GM15510 (cell line): Measurements from ENCODE around the gene CATSPERZ.

Source experiments
- POLR2A ChIP-seq: IDR thresholded peaks from 3 replicates; pipeline ENCODE4 v1.6.1; 2011; ENCODE audit warnings: borderline replicate concordance; ENCODE audit not compliant: insufficient read length; ENCODE audit errors: extremely low read depth

The CATSPERZ gene

DNA sequence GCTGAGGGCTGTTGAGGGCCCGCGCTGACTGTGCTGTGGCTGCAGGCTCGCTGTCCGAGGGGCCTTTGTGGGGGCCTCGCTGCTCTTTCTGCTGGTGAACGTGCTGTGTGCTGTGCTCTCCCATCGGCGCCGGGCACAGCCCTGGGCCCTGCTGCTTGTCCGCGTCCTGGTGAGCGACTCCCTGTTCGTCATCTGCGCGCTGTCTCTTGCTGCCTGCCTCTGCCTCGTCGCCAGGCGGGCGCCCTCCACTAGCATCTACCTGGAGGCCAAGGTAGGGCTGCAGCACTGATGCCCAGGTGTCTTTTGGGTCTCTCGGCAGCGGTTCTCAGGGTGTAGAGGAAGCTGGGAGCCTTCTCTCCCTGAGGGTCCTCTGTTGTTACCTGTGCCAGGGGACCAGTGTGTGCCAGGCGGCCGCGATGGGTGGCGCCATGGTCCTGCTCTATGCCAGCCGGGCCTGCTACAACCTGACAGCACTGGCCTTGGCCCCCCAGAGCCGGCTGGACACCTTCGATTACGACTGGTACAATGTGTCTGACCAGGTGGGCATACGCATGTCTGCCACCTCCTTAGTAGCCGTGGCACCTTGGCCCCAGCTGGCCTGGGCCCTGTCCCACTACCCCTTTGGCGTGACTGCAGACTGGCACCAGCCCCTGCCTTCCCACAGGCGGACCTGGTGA is 12.3 kb upstream of the CATSPERZ start:
- no peak for TF ChIP-seq POLR2A

DNA sequence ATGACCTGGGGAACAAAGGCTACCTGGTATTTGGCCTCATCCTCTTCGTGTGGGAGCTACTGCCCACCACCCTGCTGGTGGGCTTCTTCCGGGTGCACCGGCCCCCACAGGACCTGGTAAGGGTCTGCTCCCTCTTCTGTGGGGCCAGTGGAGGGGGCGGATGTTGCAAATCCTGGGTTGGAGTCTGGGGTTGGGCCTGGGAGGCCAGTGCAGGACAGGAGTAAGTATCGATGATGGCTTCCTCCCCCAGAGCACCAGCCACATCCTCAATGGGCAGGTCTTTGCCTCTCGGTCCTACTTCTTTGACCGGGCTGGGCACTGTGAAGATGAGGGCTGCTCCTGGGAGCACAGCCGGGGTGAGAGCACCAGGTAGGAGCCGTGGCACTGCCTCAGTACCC is 11.8 kb upstream of the CATSPERZ start:
- no peak for TF ChIP-seq POLR2A

DNA sequence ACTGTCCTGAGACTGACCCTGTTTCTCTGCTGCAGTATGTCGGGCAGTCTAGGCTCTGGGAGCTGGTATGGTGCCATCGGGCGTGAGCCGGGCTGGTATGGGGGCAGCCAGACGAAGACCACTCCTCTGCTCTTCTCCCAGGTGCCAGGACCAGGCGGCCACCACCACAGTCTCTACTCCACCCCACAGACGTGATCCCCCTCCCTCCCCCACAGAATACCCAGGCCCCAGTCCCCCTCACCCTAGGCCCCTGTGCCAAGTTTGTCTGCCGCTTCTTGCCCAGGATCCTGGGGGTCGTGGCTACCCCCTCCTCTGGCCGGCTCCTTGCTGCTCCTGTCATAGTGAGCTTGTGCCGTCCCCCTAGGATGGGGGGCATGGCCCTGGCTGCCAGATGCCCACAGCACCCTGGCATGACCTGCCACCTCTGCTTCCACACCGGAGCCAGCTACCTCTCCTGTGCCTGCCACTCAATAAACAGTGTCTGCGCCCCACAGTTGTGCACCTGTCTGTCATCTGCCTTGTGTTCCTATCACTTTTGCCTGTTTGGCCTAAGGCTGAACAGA is 11.1 kb upstream of the CATSPERZ start:
- no peak for TF ChIP-seq POLR2A

DNA sequence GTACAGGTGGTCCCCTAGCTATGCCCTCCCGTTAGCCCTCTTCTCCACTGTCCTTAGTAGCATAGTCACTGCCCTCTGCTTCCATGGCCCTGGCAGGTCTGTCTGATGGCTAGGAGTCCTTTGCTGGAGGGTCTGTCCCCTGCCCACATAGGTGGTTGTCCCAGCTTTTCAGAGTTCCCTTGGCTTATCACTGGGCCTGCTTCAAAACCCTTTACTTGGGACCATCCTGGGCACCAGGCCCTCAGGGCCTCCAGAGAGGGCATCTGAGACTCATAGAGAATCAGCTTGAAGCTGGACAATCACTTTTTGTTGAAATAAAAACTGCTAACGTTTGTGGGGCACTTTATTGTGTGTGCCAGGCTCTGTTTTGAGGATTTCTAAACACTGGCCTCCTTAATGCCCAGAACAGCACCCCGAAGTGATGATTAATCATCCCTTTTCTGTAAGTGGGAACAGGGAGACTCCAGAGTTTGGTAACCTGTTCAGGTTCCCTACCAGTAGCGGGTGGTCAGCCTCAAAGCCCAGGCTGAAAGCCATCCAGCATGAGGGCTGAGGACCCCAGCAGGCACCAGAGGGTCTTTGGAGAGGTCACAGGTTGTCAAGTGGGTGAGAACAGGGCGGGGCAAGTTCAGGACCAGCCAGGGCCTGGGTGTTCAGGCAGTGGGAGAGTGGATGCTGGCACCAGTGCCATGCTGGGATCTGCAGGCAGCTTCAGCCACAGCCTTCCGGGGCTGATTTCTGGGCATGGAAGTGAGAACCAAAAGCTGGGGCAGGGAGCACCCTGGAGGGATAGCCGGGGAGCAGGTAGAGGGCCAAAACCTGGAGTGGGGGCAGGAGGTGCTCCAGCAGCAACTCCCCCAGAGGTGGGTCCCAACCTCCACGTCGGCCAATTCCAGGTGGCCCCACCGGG is 9.6 kb upstream of the CATSPERZ start:
- TF ChIP-seq POLR2A, result no peak

DNA sequence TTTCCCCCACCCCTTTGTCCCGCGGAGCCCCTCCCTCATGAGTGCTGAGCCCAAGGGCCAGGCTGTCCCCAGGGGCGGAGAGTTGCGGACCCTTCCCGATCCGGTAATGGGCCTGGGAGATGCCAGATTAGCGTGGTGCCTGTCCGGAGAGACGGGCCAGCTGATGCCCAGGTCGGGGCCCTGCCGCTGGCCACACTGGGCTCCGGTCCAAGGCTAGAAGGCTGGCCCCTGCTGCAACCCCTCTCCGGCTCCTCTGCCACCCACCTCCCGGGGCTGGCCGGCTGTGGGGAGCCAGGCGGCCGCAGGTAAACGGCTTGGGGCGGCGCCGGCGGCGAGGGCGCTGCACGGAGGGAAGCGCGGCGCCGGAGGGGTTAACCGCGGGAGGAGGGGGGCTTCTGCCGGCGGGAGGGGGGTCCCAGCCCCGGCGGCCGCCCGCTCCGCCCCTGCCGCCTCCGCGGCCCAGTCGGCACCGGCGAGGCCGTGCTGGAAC is 8.9 kb upstream of the CATSPERZ start, which contains the start of gene KCNK4:
Gene KCNK4, plus strand, starts transcription at position 41 of the 490 bp plus-strand sequence. CDS start 1,717 bp downstream, outside the sequence.
- no peak for TF ChIP-seq POLR2A

DNA sequence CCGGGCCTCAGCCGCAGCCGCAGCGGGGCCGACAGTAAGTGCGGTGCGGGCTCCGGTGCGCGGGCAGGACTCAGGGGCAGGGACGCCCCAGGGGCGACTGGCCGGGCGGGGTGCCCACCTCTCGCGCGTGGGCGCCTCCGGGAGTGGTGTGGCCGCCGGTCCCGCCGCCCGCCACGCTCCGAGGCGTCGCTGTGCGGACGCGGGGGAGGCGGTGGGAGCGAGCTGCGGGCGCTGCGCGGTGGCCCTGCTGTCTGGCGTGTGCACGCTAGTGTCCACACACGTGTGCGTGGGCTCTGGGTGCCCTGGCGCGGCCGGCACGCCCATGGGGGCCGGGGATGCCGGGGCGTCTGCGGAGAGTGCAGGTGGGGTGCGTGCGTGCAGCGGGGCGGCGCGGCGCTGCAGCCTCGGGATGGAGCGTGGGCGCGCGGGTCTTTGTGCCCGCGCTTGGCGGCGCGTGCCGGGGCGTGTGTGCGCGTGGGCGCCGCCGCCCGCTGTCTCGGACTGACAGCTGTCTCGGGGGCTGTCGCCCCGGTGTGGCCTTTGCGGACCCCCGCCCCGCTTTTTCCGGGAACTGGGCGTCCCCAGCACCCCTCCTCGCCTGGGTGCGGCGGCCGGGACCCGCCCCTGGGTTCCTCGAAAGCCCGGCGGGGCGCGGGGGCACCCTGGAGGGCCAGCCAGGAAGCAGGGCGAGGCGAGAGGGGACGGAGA is 8.3 kb upstream of the CATSPERZ start:
- TF ChIP-seq POLR2A, result no peak

DNA sequence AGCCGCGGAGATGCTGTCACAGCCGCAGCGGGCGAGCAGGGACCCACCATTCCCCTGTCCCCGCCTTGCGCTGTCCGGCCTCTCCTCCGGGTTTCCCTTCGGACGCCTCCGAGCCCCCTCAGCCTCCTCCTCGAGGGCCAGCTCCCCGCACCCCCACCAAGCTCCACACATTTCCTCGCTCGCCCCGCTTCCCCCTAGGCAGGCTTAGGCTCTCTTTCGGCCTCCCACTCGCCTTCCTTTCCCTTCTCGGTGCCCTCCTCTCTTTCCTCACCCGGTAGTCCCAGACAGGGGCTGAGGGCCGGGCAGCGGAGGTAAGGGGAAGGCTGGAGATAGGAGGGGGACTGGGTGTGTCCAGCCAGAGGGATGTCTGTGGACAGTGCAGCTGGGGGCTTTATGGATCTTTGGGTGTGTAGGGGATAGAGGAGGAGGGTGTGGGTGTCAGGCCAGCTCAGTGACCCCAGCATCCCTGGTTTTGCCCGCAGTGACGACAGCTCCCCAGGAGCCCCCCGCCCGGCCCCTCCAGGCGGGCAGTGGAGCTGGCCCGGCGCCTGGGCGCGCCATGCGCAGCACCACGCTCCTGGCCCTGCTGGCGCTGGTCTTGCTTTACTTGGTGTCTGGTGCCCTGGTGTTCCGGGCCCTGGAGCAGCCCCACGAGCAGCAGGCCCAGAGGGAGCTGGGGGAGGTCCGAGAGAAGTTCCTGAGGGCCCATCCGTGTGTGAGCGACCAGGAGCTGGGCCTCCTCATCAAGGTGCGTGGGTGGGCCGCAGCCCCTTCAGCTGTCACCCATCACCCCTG is 7.5 kb upstream of the CATSPERZ start:
- TF ChIP-seq POLR2A, result no peak

DNA sequence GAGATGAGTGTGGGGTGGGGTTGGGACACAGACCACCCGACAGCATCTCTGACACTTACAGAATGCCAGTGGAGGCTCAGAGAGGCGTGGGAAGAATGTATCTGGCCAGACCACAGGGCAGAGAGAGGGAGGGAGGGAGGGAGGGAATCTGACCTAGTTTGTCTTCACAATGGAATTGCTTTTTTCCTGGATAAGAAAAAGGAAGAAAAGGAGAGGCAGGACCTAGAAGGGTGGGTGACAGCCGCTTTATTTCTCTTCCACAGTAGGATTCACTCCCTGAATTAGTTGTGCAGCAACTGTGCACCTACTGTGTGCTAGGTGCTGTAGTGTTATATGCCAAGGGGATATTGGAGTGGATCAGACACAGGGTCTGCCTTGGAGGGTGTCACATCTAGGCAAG is 5.4 kb upstream of the CATSPERZ start:
- TF ChIP-seq POLR2A, result no peak

DNA sequence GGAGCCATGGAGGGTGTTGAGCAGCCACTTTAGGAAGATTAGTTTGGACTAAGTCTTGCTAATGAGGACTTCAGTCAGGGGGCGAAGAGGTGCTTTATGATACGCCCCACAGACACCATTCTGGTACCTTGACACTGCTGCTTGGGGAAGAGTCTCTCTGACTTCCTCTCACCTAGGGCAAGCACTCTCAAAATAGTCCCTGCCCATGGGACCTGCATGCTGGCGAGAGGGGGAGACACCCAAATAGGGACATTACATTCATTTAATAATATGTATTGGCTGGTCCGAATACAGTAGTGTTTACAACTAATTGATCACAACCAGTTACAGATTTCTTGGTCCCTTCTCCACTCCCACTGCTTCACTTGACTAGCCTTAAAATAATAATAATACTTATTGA is 4.4 kb upstream of the CATSPERZ start:
- no peak for TF ChIP-seq POLR2A

DNA sequence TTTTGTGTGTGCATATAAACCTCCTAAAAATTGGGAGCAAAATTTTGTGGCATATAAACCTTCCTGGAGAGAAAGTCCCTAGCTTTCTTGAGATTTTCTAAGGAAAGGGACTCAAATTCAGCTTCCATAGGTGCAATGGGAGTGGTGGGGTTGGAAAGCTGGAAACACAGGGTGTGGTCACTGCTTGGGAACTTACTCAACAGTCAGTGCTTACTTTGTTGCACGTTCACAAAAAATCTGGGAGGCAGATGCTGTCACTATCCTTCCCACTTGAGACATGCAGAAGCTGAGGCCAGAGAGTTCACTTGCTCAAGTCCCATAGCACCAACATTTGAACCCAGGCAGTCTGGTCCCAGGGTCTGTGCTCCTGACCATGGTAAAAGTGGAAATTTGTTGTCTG is 3.9 kb upstream of the CATSPERZ start:
- no peak for TF ChIP-seq POLR2A

DNA sequence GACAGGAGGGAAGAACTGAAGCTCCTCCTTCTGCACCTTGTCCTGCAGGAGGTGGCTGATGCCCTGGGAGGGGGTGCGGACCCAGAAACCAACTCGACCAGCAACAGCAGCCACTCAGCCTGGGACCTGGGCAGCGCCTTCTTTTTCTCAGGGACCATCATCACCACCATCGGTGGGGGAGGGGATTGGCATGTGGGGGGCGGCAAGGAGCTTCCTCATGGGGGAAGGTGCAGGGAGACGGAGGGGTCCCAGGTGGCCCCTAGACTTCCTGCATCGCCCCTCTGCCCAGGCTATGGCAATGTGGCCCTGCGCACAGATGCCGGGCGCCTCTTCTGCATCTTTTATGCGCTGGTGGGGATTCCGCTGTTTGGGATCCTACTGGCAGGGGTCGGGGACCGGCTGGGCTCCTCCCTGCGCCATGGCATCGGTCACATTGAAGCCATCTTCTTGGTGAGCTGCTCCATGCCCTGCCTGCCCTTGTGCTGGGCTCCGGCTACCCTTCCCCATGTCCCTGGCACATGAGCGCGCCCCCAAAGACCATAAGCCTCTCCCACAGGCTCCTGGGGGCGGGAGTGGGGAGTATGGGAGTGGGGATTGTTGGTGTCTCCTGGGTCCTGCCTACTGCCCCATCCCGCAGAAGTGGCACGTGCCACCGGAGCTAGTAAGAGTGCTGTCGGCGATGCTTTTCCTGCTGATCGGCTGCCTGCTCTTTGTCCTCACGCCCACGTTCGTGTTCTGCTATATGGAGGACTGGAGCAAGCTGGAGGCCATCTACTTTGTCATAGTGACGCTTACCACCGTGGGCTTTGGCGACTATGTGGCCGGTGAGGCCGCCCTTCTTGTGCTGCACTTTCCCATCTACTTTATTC is 3.1 kb upstream of the CATSPERZ start:
- TF ChIP-seq POLR2A, result no peak

DNA sequence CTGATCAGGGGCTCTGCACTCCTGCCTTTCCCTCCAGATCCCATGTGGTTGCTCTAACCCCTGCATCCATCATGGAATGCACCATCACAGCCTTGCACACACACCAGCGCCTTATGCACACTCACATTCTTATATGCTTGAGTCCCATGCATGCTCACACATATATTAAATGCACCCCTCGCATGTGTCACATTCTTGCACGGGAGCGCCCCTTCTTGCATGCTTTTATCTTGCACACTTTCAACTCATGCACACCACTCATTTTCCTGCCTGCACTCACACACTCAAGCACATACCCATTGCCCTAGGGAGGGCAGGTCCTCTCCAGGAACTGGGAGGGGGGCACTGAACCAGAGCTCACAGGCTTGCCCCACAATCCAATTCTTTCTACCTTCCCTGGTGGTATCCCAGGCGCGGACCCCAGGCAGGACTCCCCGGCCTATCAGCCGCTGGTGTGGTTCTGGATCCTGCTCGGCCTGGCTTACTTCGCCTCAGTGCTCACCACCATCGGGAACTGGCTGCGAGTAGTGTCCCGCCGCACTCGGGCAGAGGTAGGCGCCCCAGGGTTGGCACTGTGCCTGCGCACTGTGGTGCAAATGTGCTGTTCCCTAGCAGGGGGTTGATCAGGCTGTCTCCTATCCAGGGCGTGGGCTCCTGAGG is 2.3 kb upstream of the CATSPERZ start:
- no peak for TF ChIP-seq POLR2A
